ENCODE measurements around the gene SDF4. TPM values are rescaled to one million over a fixed set of nuclear protein-coding genes. Genes with fewer than 3 reads are reported as not detected.

The SDF4 gene
- total RNA-seq, 2 experiments from 2014 or later: 81.5 to 87.5 TPM

DNA sequence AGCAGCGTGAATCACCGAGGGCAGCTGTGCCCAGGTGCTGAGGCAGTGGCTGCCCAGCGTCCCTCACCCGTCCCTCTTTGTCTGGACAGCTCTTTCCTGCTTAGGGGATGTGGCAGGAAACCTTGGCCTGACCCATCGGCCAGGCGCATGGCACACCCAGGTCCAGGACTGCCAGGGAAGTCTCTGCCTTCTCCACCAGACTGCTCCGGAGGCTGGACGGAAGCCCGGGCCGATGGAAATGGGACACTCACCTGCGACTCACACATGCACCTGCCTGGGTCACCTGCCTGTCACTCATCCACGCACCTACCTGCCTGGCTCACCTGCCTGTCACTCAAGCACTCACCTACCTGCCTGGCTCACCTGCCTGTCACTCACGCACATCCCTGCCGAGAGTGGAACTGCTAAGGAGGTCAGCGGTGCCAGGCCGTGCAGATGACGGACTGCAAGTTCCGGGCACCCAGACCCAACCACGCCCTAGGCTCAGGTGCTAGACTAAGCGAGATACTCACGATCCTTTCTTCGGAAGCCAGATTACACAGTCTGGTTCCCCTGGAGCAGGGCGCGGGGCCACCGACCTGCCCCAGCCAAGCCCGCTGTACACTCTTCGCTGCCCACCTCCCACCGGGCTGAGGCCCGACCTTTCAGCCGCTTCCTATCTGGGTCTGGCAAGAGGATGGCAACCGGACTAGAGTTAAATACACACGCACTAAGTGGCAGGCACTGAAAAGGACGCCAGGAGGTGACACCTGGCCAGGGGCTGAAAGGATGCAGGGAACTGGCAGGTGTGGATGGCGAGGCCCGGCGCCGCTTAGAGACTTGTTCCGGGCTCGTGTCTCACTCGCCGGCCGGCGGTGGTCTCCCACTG lies 40.8 kb upstream of the SDF4 start:
- Mint-ChIP-seq H3K9me3 (no peaks in the 10 kb centered on the region), H3K4me1 (ENCODE audit: low read depth) (peaks cover 40% of the 10 kb centered on the region), H3K27ac (peak overlapping the region; percentile 85), H3K36me3 (ENCODE audit: low read depth) (peaks cover 25% of the 10 kb centered on the region), H3K27me3 (no peaks in the 10 kb centered on the region), H3K4me3 (peak overlapping the region; percentile 90)
- ChIA-PET CTCF (interaction anchor here (1.6 to 2.3 kb wide), 2 partner anchors 150 to 239 kb away, joined by 3 to 9 read pairs; no protein-coding TSS in a partner anchor), POLR2A (interaction anchor here (0.9 to 1.1 kb wide), 3 partner anchors 9 to 151 kb away, joined by 3 read pairs; no protein-coding TSS in a partner anchor)
- ATAC-seq: no peak
- TF ChIP-seq, protein P1, sequence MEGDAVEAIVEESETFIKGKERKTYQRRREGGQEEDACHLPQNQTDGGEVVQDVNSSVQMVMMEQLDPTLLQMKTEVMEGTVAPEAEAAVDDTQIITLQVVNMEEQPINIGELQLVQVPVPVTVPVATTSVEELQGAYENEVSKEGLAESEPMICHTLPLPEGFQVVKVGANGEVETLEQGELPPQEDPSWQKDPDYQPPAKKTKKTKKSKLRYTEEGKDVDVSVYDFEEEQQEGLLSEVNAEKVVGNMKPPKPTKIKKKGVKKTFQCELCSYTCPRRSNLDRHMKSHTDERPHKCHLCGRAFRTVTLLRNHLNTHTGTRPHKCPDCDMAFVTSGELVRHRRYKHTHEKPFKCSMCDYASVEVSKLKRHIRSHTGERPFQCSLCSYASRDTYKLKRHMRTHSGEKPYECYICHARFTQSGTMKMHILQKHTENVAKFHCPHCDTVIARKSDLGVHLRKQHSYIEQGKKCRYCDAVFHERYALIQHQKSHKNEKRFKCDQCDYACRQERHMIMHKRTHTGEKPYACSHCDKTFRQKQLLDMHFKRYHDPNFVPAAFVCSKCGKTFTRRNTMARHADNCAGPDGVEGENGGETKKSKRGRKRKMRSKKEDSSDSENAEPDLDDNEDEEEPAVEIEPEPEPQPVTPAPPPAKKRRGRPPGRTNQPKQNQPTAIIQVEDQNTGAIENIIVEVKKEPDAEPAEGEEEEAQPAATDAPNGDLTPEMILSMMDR (IDR thresholded peaks at IDR 0.05): no peak
- intact Hi-C loops (cut with micrococcal nuclease): no loop called here
- peak; percentile 36 for DNase-seq

DNA sequence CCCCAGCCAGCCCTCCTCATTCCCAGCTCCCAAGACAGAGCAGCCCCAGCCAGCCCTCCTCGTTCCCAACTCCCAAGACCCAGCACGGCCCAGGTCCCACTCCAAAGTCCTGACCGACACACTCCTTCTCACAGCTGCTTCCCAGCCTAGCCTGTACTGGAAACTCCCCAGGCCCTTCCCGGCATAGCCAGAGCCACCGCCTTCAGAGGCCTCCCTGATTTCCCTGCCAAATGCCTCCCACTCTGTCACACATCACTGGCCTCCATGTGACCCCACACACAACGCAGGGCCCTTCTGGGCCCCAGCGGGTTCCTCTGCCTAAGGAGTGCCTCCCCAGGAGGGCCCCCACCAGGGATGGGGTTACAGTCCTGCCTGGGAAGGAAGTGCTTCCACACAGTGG lies 39.0 kb upstream of the SDF4 start:
- peaks cover 42% of the 10 kb centered on the region for H3K4me1 Mint-ChIP-seq (ENCODE audit: low read depth)

DNA sequence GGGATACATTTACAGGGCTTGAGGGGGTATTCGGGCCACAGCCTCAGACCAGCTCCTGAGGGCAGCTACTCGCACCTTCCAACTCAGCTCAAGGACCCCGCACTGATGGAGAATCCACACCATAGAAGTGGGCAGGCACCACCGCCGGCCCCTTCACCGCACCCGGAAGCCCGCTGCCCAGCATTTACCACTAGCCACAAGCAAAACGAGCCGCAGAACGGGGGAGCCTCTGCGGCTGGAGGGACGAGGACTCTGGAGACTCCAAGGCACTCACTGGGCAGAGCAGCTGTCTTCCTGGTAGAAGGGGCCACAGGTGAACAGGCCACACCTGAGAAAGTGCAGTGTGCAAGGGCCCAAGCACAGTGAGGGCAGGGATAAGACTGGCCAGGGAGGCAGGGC lies 36.5 kb upstream of the SDF4 start:
- POLR2A ChIA-PET: interaction anchor here (1.1 kb wide), 1 partner anchor 155 kb away, joined by 3 read pairs; no protein-coding TSS in a partner anchor
- H3K4me3 Mint-ChIP-seq: no peak overlapping the region
- DNase-seq (no peak), ATAC-seq (no peak)
- no peaks in the 10 kb centered on the region for H3K27me3 Mint-ChIP-seq
- no peaks in the 10 kb centered on the region for H3K9me3 Mint-ChIP-seq
- intact Hi-C loops (cut with micrococcal nuclease): no loop called here
- CTCF ChIA-PET: no interaction called here
- peaks cover 39% of the 10 kb centered on the region for H3K4me1 Mint-ChIP-seq (ENCODE audit: low read depth)
- TF ChIP-seq, protein P1 (IDR thresholded peaks at IDR 0.05): no peak
- peaks cover 38% of the 10 kb centered on the region for H3K36me3 Mint-ChIP-seq (ENCODE audit: low read depth)
- peak overlapping the region; percentile 11 for H3K27ac Mint-ChIP-seq

More for the DNA sequence above, 39.0 kb upstream of the SDF4 start:
- peak overlapping the region; percentile 60 for H3K4me3 Mint-ChIP-seq
- CTCF ChIA-PET: interaction anchor here (1.3 to 2.3 kb wide), 3 partner anchors 10 to 238 kb away, joined by 3 to 9 read pairs (median 4); no protein-coding TSS in a partner anchor
- H3K27ac Mint-ChIP-seq: peak overlapping the region; percentile 47
- no peaks in the 10 kb centered on the region for H3K27me3 Mint-ChIP-seq
- H3K9me3 Mint-ChIP-seq: no peaks in the 10 kb centered on the region
- TF ChIP-seq, protein P1 (IDR thresholded peaks at IDR 0.05): no peak
- intact Hi-C loops (cut with micrococcal nuclease): no loop called here
- DNase-seq: no peak
- peaks cover 33% of the 10 kb centered on the region for H3K36me3 Mint-ChIP-seq (ENCODE audit: low read depth)
- ATAC-seq: no peak
- POLR2A ChIA-PET: interaction anchor here (0.9 to 1.5 kb wide), 3 partner anchors 20 to 102 kb away, joined by 3 read pairs; no protein-coding TSS in a partner anchor

DNA sequence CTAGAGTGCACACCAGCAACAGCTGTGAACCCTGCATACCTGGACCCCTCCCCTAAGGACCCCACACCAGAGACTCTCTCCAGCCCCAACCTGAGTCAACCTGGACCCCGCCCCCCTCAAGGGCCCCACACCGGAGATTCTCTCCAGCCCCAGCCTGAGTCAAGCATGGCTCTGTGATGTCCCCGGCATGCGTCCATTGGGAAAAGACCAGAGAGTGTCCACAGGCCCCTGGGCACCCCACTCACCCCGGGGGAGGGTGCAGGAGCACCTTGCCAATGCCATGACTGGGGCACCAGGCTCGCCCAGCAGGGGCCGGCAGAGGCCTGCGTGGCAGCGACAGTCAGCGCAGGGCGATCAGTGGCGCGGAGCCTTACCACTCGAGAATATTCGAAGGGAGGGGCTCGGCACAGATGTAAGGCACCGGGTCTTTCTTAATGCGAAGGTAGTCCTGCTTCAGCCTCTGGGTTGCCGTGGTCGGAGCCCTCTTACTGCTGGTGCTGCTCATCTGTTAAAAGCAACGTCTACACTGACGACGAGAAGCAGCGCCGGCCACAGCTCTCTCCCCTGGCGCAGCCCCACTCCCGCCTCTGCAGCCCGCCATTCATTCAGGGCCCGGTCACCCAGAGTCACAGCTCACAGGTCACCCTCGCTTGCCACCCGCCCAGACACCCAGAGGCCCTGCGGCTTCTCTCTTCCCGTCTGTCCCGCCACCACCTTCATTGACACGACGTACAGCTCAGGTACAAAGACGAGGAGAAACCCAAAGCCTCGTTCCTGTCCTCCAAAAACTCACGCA lies 35.9 kb upstream of the SDF4 start:
- peaks cover 37% of the 10 kb centered on the region for H3K4me1 Mint-ChIP-seq (ENCODE audit: low read depth)
- H3K27ac Mint-ChIP-seq: peak overlapping the region; percentile 11
- CTCF ChIA-PET: no interaction called here
- H3K27me3 Mint-ChIP-seq: no peaks in the 10 kb centered on the region
- intact Hi-C loops (cut with micrococcal nuclease): no loop called here
- POLR2A ChIA-PET: interaction anchor here (1.1 kb wide), 1 partner anchor 154 kb away, joined by 3 read pairs; no protein-coding TSS in a partner anchor
- H3K4me3 Mint-ChIP-seq: no peak overlapping the region
- TF ChIP-seq, protein P1 (IDR thresholded peaks at IDR 0.05): no peak
- H3K9me3 Mint-ChIP-seq: no peaks in the 10 kb centered on the region
- H3K36me3 Mint-ChIP-seq (ENCODE audit: low read depth): peaks cover 37% of the 10 kb centered on the region
- no peak for ATAC-seq
- DNase-seq: no peak

All from activated CD8-positive, alpha-beta T cell treated with anti-CD3 and anti-CD28 coated beads for 36 hours (primary cell).